Measurements from ENCODE around the gene RASA3. TPM values are rescaled to one million over a fixed set of nuclear protein-coding genes. Genes with fewer than 3 reads are reported as not detected.

Gene RASA3
- total and polyA plus RNA-seq, 2 donors (not counting 3 experiments of a cell fraction or from before 2014, with no cell fraction given) = 26.5 to 53.8 TPM

DNA sequence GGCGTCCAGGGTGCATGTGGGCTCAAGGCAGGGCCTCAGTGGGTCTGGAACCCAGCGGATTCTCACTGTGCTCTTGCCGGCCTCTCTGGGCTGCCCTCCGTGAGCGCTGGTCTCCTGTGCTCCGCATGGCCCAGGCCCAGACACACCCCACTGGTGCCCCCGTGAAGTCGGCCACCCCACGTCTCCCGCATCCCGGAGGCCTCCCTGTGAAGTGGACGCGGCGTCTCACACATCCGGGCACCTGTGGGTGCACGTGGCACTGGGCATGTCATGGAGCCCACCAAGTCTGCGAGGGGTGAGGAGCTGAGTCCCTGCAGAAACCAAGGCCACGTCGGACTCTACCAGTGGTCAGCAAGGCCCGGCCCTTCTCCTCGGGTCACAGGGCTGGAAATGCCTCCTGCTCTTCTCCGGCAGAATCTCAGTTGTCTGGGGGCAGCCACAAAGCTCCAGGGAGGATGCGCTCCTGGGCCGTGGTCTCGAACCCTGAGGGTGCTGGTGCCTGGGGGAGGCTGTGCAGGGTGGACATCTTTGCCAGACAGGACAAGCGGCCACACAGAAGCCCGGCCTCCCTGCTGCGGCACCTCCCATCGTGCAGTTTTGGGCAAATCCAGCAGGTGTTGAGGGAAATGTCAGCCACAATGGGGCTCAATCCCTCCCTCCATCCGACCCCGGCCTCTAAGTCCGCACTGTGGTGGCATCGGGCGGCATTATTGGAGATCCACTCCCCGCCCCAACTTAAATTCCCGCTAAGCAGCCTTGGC, 160.8 kb downstream of the RASA3 start:
- intact Hi-C loops (cut with micrococcal nuclease) = no loop called here
- Histone ChIP-seq H3K9me1 (replicated peaks; ENCODE audit: control insufficient read depth, extremely low read depth, insufficient read depth, low read length) (no peaks in the 10 kb centered on the region), H3K4me2 (ENCODE audit: insufficient read depth, low read length) (no peak overlapping the region), H3K4me3 (replicated peaks in 1 of 3; ENCODE audit: insufficient read depth in 1 of 3, low read depth in 1 of 3, low read length in 3 of 3) (no peak overlapping the region), H3K9ac (replicated peaks; ENCODE audit: extremely low read depth, insufficient read depth, low read length) (no peak overlapping the region), H3K9me3 (replicated peaks; ENCODE audit: control insufficient read depth, insufficient read depth, low read length) (no peaks in the 10 kb centered on the region), H4K20me1 (replicated peaks; ENCODE audit: control insufficient read depth, extremely low read depth, insufficient read depth, low read length) (no peaks in the 10 kb centered on the region), H3K27ac (ENCODE audit: insufficient read depth, low read depth, low read length) (no peak overlapping the region), H2AFZ (ENCODE audit: low read depth, low read length) (no peak overlapping the region), H3K27me3 (ENCODE audit: control insufficient read depth in 2 of 2, insufficient read depth in 2 of 2, low read length in 2 of 2) (no peaks in the 10 kb centered on the region), H3K79me2 (ENCODE audit: control insufficient read depth, insufficient read depth, low read length) (no peaks in the 10 kb centered on the region), H3K4me1 (ENCODE audit: control insufficient read depth, extremely low read depth, insufficient read depth, low read length) (no peaks in the 10 kb centered on the region), H3K36me3 (ENCODE audit: control insufficient read depth in 2 of 2, extremely low read depth in 1 of 2, insufficient read depth in 2 of 2, low read length in 2 of 2) (peaks cover 0 to 20% of the 10 kb centered on the region in 2 experiments)
- DNase-seq (ENCODE audit: low read depth, low spot score) (no peak), FAIRE-seq (no peak)
- dilution Hi-C loops (cut with MboI; ENCODE audit: extremely low pct_ligation_motif_present, low sequenced_read_pairs) = no loop called here
- POLR2A ChIA-PET = no interaction called here
- TF ChIP-seq, protein P1, sequence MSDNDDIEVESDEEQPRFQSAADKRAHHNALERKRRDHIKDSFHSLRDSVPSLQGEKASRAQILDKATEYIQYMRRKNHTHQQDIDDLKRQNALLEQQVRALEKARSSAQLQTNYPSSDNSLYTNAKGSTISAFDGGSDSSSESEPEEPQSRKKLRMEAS (IDR thresholded peaks at IDR 0.05; ENCODE audit: insufficient read depth, insufficient read length) = no peak
- TF ChIP-seq POLR2A (IDR thresholded peaks at IDR 0.05; ENCODE audit: low read depth, low read length) = no peak
- no peak for TF ChIP-seq JUN (IDR thresholded peaks at IDR 0.05; ENCODE audit: borderline replicate concordance, insufficient read depth, insufficient read length, low read depth)
- no peak for TF ChIP-seq GATA2 (IDR thresholded peaks at IDR 0.05; ENCODE audit: insufficient read depth, insufficient read length, low read depth, low read length)
- TF ChIP-seq, protein P2, sequence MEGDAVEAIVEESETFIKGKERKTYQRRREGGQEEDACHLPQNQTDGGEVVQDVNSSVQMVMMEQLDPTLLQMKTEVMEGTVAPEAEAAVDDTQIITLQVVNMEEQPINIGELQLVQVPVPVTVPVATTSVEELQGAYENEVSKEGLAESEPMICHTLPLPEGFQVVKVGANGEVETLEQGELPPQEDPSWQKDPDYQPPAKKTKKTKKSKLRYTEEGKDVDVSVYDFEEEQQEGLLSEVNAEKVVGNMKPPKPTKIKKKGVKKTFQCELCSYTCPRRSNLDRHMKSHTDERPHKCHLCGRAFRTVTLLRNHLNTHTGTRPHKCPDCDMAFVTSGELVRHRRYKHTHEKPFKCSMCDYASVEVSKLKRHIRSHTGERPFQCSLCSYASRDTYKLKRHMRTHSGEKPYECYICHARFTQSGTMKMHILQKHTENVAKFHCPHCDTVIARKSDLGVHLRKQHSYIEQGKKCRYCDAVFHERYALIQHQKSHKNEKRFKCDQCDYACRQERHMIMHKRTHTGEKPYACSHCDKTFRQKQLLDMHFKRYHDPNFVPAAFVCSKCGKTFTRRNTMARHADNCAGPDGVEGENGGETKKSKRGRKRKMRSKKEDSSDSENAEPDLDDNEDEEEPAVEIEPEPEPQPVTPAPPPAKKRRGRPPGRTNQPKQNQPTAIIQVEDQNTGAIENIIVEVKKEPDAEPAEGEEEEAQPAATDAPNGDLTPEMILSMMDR (IDR thresholded peaks at IDR 0.05; ENCODE audit: extremely low read depth in 1 of 2, insufficient read depth in 1 of 2, low read depth in 1 of 2, low read length in 2 of 2) = no peak
- no peak for TF ChIP-seq MYC (IDR thresholded peaks at IDR 0.05; ENCODE audit: low read depth, low read length)
- TF ChIP-seq FOS (IDR thresholded peaks at IDR 0.05; ENCODE audit: borderline replicate concordance, insufficient read depth, low read length) = no peak
- no peak for TF ChIP-seq POLR2AphosphoS5 (IDR thresholded peaks at IDR 0.05; ENCODE audit: insufficient read depth, low read depth, low read length)
- no peak for TF ChIP-seq EZH2 (IDR thresholded peaks at IDR 0.05; ENCODE audit: borderline replicate concordance, low read depth, low read length, severe bottlenecking)
- BruUV-seq (replicated peaks) = no TSS peak
- CTCF ChIA-PET = no interaction called here

Data from endothelial cell of umbilical vein (primary cell).